Activated effector memory CD4-positive, alpha-beta T cell treated with anti-CD3 and anti-CD28 coated beads, Interleukin-2, amount 50 U/mL, for 16 hours (primary cell): ENCODE data around the gene UBQLN1.
A peak's percentile ranks its signal among the peaks of the same experiment; 100 is the strongest.
"Not testable (repeated sequence)": the region's sequence is repeated elsewhere in the genome, so short reads cannot be mapped to it uniquely, and the experiment has no call there.

Experiments used
- DNase-seq: peaks from one replicate; pipeline ENCODE4 v3.0.0-alpha.2; 2020

Gene UBQLN1

GRCh38 chr9:83630938-83631457 is 76.8 kb downstream of the UBQLN1 start:
- no peak for DNase-seq

GRCh38 chr9:83629433-83630104 is 78.2 kb downstream of the UBQLN1 start:
- no peak for DNase-seq

- no peak for DNase-seq
These were observed 79.2 kb downstream of the UBQLN1 start for GRCh38 chr9:83628540-83628939.

- DNase-seq: no peak
These were observed 82.6 kb downstream of the UBQLN1 start for GRCh38 chr9:83625178-83625577.

- DNase-seq: no peak
These were observed 84.1 kb downstream of the UBQLN1 start for GRCh38 chr9:83623679-83624076.

GRCh38 chr9:83622939-83623678 is 84.6 kb downstream of the UBQLN1 start, which contains the start of gene IDNK:
IDNK (plus strand) TSS chr9:83623143; CDS start chr9:83623172, 29 bp downstream.
- peak; percentile 87 for DNase-seq

GRCh38 chr9:83622433-83622938 is 85.3 kb downstream of the UBQLN1 start:
- no peak for DNase-seq

GRCh38 chr9:83620841-83621636 is 86.7 kb downstream of the UBQLN1 start:
- peak; percentile 75 for DNase-seq

- DNase-seq: no peak
These were observed 90.5 kb downstream of the UBQLN1 start for GRCh38 chr9:83617299-83617698.

GRCh38 chr9:83613298-83613697 is 94.5 kb downstream of the UBQLN1 start:
- not testable (repeated sequence) for DNase-seq
